ENCODE results near the gene DCC. TPM values are rescaled to one million over a fixed set of nuclear protein-coding genes. Genes with fewer than 3 reads are reported as not detected.
A peak's percentile ranks its signal among the peaks of the same experiment; 100 is the strongest.

The DCC gene
- total RNA-seq, 4 donors from 2014 or later = 0.27 to 2.5 TPM; not detected in 2

DNA sequence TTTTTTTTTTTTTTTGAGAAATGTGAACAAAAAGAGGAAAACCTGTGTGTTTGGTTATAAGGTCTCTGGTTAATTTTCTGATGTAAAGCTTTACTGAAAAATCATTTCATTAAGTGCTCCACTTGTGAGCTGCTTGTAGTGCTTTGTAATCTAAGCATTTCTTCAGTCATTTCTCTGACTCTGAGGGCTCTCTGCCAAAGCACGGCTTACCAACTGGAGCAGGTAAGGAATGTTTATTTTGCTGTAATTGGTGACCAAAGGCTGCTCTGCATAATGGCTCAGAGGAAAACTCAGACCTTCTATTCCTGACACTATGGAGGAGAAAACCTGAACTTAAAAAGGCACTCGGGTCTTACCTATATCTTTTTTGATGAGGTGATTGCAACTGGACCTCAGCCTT, 1035.6 kb downstream of the DCC start:
- DNase-seq = peak; percentile 7
- H3K4me3 ChIP-seq = no peak overlapping the region
- H3K9me3 ChIP-seq = no peaks in the 10 kb centered on the region
- no peaks in the 10 kb centered on the region for H3K27me3 ChIP-seq
- H3K27ac ChIP-seq = no peak overlapping the region
- WGBS, 2 donors (ENCODE audit: low coverage in 1 of 2) = 60% methylated on average over 1 to 2 of the region's 2 CpGs
- intact Hi-C loops (cut with DNase I; ENCODE audit: low total_unique reads) (no loop called here), in situ Hi-C loops (cut with MboI; ENCODE audit: low pct_ligation_motif_present in 1 of 4, low pct_unique_long_range_greater_than_20kb in 1 of 4, low sequenced_read_pairs in 3 of 4) (no loop called here)
- no peaks in the 10 kb centered on the region for H3K36me3 ChIP-seq
- no peaks in the 10 kb centered on the region for H3K4me1 ChIP-seq
- no peak for TF ChIP-seq POLR2AphosphoS5 (IDR thresholded peaks at IDR 0.05)
- TF ChIP-seq CTCF (IDR thresholded peaks at IDR 0.05) = no peak
- no peak for TF ChIP-seq POLR2A (IDR thresholded peaks at IDR 0.05)

GRCh38 chr18:53380063-53380639, 1040.2 kb downstream of the DCC start:
- Histone ChIP-seq H3K27me3 (no peaks in the 10 kb centered on the region), H3K4me1 (no peaks in the 10 kb centered on the region), H3K36me3 (no peaks in the 10 kb centered on the region), H3K4me3 (no peak overlapping the region), H3K27ac (no peak overlapping the region), H3K9me3 (no peaks in the 10 kb centered on the region)
- no peak for DNase-seq
- WGBS, 2 donors (ENCODE audit: low coverage in 1 of 2) = 90 to 91% methylated on average over 1 of the region's 1 CpG
- peak in 4 of 5 experiments; percentile 14 to 53 (median 34) for TF ChIP-seq CTCF (IDR thresholded peaks at IDR 0.05)
- no peak for TF ChIP-seq POLR2AphosphoS5 (IDR thresholded peaks at IDR 0.05)
- TF ChIP-seq EP300 (IDR thresholded peaks at IDR 0.05; ENCODE audit: low read depth) = no peak
- in situ Hi-C loops (cut with MboI; ENCODE audit: low pct_ligation_motif_present in 1 of 4, low pct_unique_long_range_greater_than_20kb in 1 of 4, low sequenced_read_pairs in 3 of 4) (no loop called here), intact Hi-C loops (cut with DNase I; ENCODE audit: low total_unique reads) (no loop called here)

DNA sequence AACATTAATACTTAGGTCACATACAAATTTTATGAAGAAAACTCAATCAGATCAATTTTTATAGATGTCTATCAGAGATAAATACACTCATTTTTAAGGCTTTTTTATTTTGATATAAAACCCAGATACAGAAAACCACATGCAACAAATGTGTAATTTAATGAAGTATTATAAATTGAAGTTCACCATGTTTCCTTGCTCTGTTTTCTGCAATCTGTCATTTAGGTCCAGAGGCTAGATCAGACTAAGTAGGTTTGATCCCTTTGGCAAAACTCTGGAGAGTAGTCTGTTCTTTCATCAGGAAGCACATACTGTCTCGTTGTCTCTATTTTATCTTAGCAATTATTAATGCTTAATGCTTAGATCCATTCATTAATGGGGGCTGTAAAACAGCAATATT, 1042.9 kb downstream of the DCC start:
- in situ Hi-C loops (cut with MboI; ENCODE audit: low pct_ligation_motif_present in 1 of 4, low pct_unique_long_range_greater_than_20kb in 1 of 4, low sequenced_read_pairs in 3 of 4) (no loop called here), intact Hi-C loops (cut with DNase I; ENCODE audit: low total_unique reads) (no loop called here)
- DNase-seq = no peak
- no peak overlapping the region for H3K27ac ChIP-seq
- TF ChIP-seq POLR2AphosphoS5 (IDR thresholded peaks at IDR 0.05) (no peak), CTCF (IDR thresholded peaks at IDR 0.05) (no peak), POLR2A (IDR thresholded peaks at IDR 0.05) (no peak), EP300 (IDR thresholded peaks at IDR 0.05; ENCODE audit: low read depth) (no peak)
- H3K4me3 ChIP-seq = no peak overlapping the region
- WGBS, 2 donors (ENCODE audit: low coverage in 1 of 2) = 38 to 62% methylated on average over 1 of the region's 1 CpG
- no peaks in the 10 kb centered on the region for H3K9me3 ChIP-seq
- H3K27me3 ChIP-seq = no peaks in the 10 kb centered on the region
- no peaks in the 10 kb centered on the region for H3K4me1 ChIP-seq
- no peaks in the 10 kb centered on the region for H3K36me3 ChIP-seq

GRCh38 chr18:53385889-53386288, 1045.9 kb downstream of the DCC start:
- H3K4me3 ChIP-seq = no peak overlapping the region
- no peaks in the 10 kb centered on the region for H3K36me3 ChIP-seq
- WGBS, 2 donors (ENCODE audit: low coverage in 1 of 2) = 49 to 59% methylated on average over 3 of the region's 3 CpGs
- H3K9me3 ChIP-seq = no peaks in the 10 kb centered on the region
- H3K4me1 ChIP-seq = no peaks in the 10 kb centered on the region
- intact Hi-C loops (cut with DNase I; ENCODE audit: low total_unique reads) = no loop called here
- in situ Hi-C loops (cut with MboI; ENCODE audit: low pct_ligation_motif_present in 1 of 4, low pct_unique_long_range_greater_than_20kb in 1 of 4, low sequenced_read_pairs in 3 of 4) = no loop called here
- TF ChIP-seq CTCF (IDR thresholded peaks at IDR 0.05) = no peak
- no peak for TF ChIP-seq POLR2AphosphoS5 (IDR thresholded peaks at IDR 0.05)
- TF ChIP-seq POLR2A (IDR thresholded peaks at IDR 0.05) = no peak
- TF ChIP-seq EP300 (IDR thresholded peaks at IDR 0.05; ENCODE audit: low read depth) = no peak
- DNase-seq = no peak
- H3K27me3 ChIP-seq = no peaks in the 10 kb centered on the region
- H3K27ac ChIP-seq = no peak overlapping the region

Data from transverse colon (tissue), 4 donors.